DND-41 (cell line): ENCODE results near the gene RPA1.

ENCODE experiments used
- ATAC-seq: fragments of 200-7000 bp; cut with Tn5 transposase; 3 replicates; pipeline ENCODE4 v1.9.1; 2021; ENCODE audit warnings: low read depth; ENCODE audit not compliant: insufficient read depth
- DNase-seq: peaks from one replicate; pipeline ENCODE4 v3.0.0-alpha.2; 2020
- H2AFZ ChIP-seq: 2 replicates; pipeline ENCODE4 v1.6.0; 2012; ENCODE audit warnings: low read depth, low read length
- H3K27ac ChIP-seq: 2 replicates; pipeline ENCODE4 v1.5.1; 2012; ENCODE audit warnings: low read length, inconsistent platforms
- H3K27me3 ChIP-seq: fragments of 200-600 bp; sonication (generic); 2 replicates; pipeline ENCODE4 v1.6.0; 2012; ENCODE audit warnings: low read length, mild to moderate bottlenecking, inconsistent platforms; ENCODE audit not compliant: insufficient read depth, poor library complexity
- H3K36me3 ChIP-seq: 2 replicates; pipeline ENCODE4 v1.5.1; 2012; ENCODE audit warnings: low read length, inconsistent platforms; ENCODE audit not compliant: insufficient read depth
- H3K4me1 ChIP-seq: 2 replicates; pipeline ENCODE4 v1.5.1; 2012; ENCODE audit warnings: mild to moderate bottlenecking, low read length; ENCODE audit not compliant: insufficient read depth
- H3K4me2 ChIP-seq: 2 replicates; pipeline ENCODE4 v1.6.0; 2012; ENCODE audit warnings: mild to moderate bottlenecking, moderate library complexity, low read length, inconsistent platforms; ENCODE audit not compliant: insufficient read depth
- H3K4me3 ChIP-seq, 2 experiments: fragments of 200-600 bp in 1 of 2; shearing (Covaris generic) in 1 of 2; 2 replicates each; pipeline ENCODE4 v1.5.1; 2012 to 2016; ENCODE audit warnings: inconsistent platforms in 2 of 2, low read length in 2 of 2, mild to moderate bottlenecking in 2 of 2, low read depth in 1 of 2, moderate library complexity in 1 of 2
- H3K79me2 ChIP-seq: 2 replicates; pipeline ENCODE4 v1.6.0; 2012; ENCODE audit warnings: low read length, inconsistent platforms; ENCODE audit not compliant: insufficient read depth
- H3K9ac ChIP-seq: 2 replicates; pipeline ENCODE4 v1.6.0; 2012; ENCODE audit warnings: low read depth, mild to moderate bottlenecking, inconsistent platforms, low read length, moderate library complexity
- H3K9me3 ChIP-seq: 2 replicates; pipeline ENCODE4 v1.5.1; 2012; ENCODE audit warnings: low read length, moderate library complexity, mild to moderate bottlenecking, inconsistent platforms; ENCODE audit not compliant: insufficient read depth, severe bottlenecking
- H4K20me1 ChIP-seq: 2 replicates; pipeline ENCODE4 v1.6.0; 2012; ENCODE audit warnings: low read length; ENCODE audit not compliant: insufficient read depth
- EZH2 ChIP-seq: IDR thresholded peaks from 3 replicates; pipeline ENCODE4 v1.6.1; 2012; ENCODE audit warnings: borderline replicate concordance, low read depth, mild to moderate bottlenecking, moderate library complexity, low read length, inconsistent platforms; ENCODE audit not compliant: severe bottlenecking
- TF ChIP-seq, protein P1 (sequence below): IDR thresholded peaks from 2 replicates; pipeline ENCODE4 v1.5.1; 2012; ENCODE audit warnings: borderline replicate concordance, low read length, moderate library complexity, mild to moderate bottlenecking; ENCODE audit not compliant: poor library complexity, severe bottlenecking; ENCODE audit errors: extremely low read depth

RPA1 gene

DNA sequence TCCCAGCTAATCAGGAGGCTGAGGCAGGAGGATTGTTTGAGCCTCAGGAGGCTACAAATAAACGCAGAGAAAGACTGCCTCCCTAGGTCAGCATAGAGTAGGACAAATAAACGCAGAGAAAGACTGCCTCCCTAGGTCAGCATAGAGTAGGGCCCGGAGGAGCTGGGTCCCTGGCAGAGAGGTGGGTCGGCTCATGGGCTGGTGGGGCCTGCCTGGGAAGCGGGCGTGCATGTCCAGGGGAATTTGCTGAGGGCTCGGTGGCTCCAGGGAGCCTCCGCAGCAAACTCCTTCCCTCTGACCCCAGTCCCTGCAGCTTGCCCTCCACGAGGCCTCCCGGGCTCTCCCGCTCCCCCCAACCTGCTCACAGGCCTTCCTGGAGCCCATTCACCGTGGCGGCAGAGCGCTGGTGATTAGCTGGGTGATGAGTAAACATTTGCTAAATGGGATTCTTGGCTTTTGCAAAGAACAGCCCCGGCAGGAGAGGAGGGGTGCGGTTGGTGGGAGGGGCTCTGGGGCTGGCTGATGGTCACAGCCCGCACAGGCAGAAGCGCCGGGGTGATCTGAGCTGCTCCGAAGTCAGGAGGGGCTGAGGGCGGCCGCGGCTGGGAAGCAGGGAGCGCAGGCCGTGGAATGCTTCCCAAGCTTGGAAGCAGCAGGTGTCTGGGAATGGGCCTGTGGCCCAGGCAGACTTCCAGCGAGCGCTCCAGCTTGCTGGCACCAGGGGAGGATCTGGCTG is 102.2 kb downstream of the RPA1 start:
- Histone ChIP-seq H3K4me1 (no peaks in the 10 kb centered on the region), H3K27ac (no peak overlapping the region), H3K79me2 (no peaks in the 10 kb centered on the region), H3K27me3 (no peaks in the 10 kb centered on the region), H3K9ac (no peak overlapping the region), H3K4me2 (no peak overlapping the region), H3K4me3 (no peak overlapping the region), H2AFZ (no peak overlapping the region), H3K36me3 (no peaks in the 10 kb centered on the region), H4K20me1 (no peaks in the 10 kb centered on the region; the same call in 1 of the 2 replicates), H3K9me3 (no peaks in the 10 kb centered on the region)
- DNase-seq (no peak), ATAC-seq (no peak)
- TF ChIP-seq, protein P1, sequence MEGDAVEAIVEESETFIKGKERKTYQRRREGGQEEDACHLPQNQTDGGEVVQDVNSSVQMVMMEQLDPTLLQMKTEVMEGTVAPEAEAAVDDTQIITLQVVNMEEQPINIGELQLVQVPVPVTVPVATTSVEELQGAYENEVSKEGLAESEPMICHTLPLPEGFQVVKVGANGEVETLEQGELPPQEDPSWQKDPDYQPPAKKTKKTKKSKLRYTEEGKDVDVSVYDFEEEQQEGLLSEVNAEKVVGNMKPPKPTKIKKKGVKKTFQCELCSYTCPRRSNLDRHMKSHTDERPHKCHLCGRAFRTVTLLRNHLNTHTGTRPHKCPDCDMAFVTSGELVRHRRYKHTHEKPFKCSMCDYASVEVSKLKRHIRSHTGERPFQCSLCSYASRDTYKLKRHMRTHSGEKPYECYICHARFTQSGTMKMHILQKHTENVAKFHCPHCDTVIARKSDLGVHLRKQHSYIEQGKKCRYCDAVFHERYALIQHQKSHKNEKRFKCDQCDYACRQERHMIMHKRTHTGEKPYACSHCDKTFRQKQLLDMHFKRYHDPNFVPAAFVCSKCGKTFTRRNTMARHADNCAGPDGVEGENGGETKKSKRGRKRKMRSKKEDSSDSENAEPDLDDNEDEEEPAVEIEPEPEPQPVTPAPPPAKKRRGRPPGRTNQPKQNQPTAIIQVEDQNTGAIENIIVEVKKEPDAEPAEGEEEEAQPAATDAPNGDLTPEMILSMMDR, result no peak
- TF ChIP-seq EZH2, result no peak

DNA sequence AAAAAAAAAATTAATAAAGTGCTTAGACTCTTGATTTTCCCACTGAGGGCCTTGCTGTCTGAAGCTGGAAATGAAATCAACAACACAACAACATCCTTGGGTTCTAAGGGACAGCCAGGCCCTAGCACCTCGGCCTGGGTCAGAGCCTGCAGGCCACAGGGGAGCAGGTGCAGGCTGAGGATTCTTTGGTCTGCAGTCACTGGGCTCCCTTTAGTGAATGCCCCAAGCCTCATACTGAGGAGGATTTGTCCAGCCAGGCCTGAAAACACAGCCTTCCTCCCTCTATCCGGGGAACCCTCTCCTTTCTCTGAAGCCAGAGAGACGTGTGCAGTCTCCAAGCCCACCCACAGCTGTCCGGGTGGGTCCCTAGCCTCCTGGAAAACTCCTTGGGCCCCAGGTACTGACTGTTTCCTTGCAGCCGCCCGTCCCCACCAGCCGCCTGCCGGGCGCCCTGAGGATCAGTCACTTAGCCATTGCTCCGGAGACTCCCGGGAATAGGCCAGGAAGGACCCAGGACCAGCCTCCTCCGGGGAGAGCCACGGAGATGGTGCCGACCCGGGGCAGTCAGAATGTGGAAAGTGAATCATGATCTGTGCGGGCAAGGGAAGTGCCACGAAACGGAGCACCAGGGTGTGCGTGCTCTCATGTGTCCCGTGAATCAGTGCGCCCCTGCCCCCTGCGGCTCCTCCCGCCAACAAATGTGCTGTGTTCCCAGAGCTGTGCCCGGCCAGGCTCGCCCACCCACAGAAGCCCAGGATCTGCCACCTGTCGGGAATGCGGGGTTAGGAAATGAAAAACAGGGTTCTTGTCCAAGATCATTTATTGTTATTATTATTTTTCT is 104.3 kb downstream of the RPA1 start:
- H3K79me2 ChIP-seq, result no peaks in the 10 kb centered on the region
- H3K27ac ChIP-seq, result no peak overlapping the region
- no peaks in the 10 kb centered on the region for H3K36me3 ChIP-seq
- no peak overlapping the region for H2AFZ ChIP-seq
- H3K27me3 ChIP-seq, result no peaks in the 10 kb centered on the region
- H3K4me2 ChIP-seq, result no peak overlapping the region
- no peaks in the 10 kb centered on the region for H3K4me1 ChIP-seq
- ATAC-seq, result no peak
- H3K9me3 ChIP-seq, result no peaks in the 10 kb centered on the region
- H3K4me3 ChIP-seq, result no peak overlapping the region
- no peak overlapping the region for H3K9ac ChIP-seq
- no peaks in the 10 kb centered on the region; the same call in 1 of the 2 replicates for H4K20me1 ChIP-seq
- no peak for DNase-seq
- no peak for TF ChIP-seq EZH2
- TF ChIP-seq, protein P1, result no peak

DNA sequence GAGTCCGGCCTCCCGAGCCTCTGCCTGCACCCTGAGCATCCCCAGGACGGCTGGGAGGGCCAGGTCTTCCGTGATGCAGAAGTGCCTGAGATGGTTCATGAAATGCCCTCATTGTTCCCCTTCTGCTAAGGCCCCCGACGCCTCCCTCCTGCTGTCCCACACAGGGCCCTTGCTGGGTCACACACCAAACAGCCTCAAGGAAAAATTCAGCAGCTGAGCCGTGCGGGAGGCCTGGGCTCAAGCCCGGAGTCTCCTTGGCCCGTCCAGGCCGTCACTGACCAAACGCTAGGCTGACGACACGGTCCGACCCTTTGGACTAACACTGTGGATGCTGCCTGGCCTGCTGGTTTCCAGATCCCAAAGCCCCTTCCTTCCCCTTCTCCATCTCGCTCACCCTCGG is 105.1 kb downstream of the RPA1 start:
- Histone ChIP-seq H3K4me3 (no peak overlapping the region), H3K9ac (no peak overlapping the region), H2AFZ (no peak overlapping the region), H3K27me3 (no peaks in the 10 kb centered on the region), H3K4me1 (no peaks in the 10 kb centered on the region), H3K9me3 (no peaks in the 10 kb centered on the region), H3K27ac (no peak overlapping the region), H3K4me2 (no peak overlapping the region), H3K36me3 (no peaks in the 10 kb centered on the region), H3K79me2 (no peaks in the 10 kb centered on the region), H4K20me1 (no peaks in the 10 kb centered on the region; the same call in 1 of the 2 replicates)
- no peak for TF ChIP-seq EZH2
- TF ChIP-seq, protein P1, result no peak
- ATAC-seq (no peak), DNase-seq (no peak)
